Heart left ventricle (tissue), 13 donors: ENCODE data around the gene KSR2.

Experiments
- POLR2A ChIP-seq, 2 donors: fragments of 450-650 bp; IDR thresholded peaks; one replicate each; pipeline ENCODE4 v1.6.1; 2017; ENCODE audit warnings: antibody characterized with exemption in 2 of 2, mild to moderate bottlenecking in 2 of 2, moderate library complexity in 2 of 2
- TF ChIP-seq, protein P1 (sequence below), 12 donors: fragments of 200-600 bp; sonication (generic) in 4 of 12; IDR thresholded peaks; one replicate each; pipeline versions ENCODE4 v1.5.0 to v1.8.0; 2018 to 2022; ENCODE audit warnings: antibody characterized with exemption in 12 of 12, mild to moderate bottlenecking in 5 of 12
- donor health status: ischemic (EF 13 %, LVEDD 7.1; RV severe dilation, severe dysfunction).
- donor health status: DM: no; HTN: yes; CAD: no.
- donor health status: DM: no; HTN: no; CAD: no.
- donor health status: ischemic (EF 25% LVEDD 6.9; RV normal size, moderate dysfunction).
- donor health status: ischemic (EF 25% LVEDD 5.7; RV mildly dilated, moderate dysfunction).
- donor health status: ischemic (EF 35%, LVEDD 5.7; RV mildly dilated, moderate dysfunction).
- donor health status: nonischemic (EF 11% LVEDD 7.7; RV severe dilation, severe dysfunction).
- donor health status: DM: yes; HTN: yes; CAD: no.
- donor health status: PGD.
- donor health status: ischemic (EF 29% LVEDD 5.4; RV normal size, mild dysfunction).
- donor health status: nonischemic (EF 23%, LVEDD 6.1; RV moderate dilation, normal function).

DNA sequence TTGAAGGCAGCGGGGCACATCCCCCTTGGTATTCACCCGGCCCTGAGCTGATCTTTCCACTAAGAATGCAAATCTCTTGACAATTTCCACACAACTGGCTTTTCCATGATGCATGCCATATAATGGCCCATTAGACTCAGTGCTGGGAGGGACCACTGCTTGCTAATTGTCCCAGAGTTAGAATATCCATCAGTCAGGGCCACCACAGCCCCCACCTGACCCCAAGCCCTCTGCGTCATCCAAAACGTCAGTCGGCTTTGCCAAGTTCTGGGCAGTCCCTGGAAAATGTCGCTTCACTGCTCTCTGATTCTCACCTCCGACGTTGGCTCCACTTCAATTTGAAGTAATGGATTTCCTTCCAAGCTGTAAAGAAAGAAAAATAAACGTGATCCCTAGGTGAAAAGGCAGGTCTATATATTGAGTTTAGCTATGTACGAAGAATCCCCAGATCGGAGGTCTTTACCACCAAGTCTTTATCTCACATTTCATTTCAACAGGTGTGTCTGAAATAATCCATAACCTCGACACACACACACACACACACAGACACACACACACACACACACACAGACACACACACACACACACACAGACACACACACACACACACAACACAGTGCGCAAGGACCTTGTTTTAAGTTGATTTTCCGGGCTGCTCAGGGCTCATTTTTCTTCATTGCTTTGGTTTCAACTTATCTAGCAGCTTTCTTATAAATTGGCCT lies 441.9 kb downstream of the KSR2 start:
- TF ChIP-seq, protein P1, sequence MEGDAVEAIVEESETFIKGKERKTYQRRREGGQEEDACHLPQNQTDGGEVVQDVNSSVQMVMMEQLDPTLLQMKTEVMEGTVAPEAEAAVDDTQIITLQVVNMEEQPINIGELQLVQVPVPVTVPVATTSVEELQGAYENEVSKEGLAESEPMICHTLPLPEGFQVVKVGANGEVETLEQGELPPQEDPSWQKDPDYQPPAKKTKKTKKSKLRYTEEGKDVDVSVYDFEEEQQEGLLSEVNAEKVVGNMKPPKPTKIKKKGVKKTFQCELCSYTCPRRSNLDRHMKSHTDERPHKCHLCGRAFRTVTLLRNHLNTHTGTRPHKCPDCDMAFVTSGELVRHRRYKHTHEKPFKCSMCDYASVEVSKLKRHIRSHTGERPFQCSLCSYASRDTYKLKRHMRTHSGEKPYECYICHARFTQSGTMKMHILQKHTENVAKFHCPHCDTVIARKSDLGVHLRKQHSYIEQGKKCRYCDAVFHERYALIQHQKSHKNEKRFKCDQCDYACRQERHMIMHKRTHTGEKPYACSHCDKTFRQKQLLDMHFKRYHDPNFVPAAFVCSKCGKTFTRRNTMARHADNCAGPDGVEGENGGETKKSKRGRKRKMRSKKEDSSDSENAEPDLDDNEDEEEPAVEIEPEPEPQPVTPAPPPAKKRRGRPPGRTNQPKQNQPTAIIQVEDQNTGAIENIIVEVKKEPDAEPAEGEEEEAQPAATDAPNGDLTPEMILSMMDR (IDR thresholded peaks at IDR 0.05): no peak
- TF ChIP-seq POLR2A (IDR thresholded peaks at IDR 0.05): no peak
